ENCODE measurements around the gene CSNK2B.

DNA sequence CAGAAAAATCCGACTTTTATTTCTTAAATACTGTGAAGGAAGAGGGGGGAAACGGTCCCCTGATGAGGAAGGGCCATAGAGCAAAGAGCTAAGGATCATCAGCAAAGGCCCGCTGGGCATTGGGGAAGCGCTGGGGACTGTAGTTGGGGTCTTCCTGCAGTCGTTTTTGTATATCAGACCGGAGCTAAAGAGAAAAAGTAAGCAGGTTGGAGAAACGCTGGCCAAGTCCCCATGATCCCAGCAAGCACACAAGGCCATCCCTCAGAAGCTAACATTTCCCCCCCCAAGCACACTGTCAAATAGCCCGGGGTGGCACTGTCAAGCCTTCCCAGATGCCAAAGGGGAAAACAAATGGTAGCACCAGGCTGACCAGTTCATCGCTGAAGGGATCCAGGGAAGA, 26.8 kb upstream of the CSNK2B start:
- no peak for TF ChIP-seq CTCF (tag by site-specific recombination; IDR thresholded peaks at IDR 0.05)
- no peak for TF ChIP-seq ZFHX2 (tag by site-specific recombination; conservative IDR thresholded peaks at IDR 0.05)
- TF ChIP-seq ZSCAN5A (tag by site-specific recombination; IDR thresholded peaks at IDR 0.05) = no peak
- no peak for TF ChIP-seq PRDM10 (tag by site-specific recombination; IDR thresholded peaks at IDR 0.05)
- no peak for TF ChIP-seq ZSCAN16 (tag by site-specific recombination; IDR thresholded peaks at IDR 0.05)
- no peak for TF ChIP-seq ZNF549 (tag by site-specific recombination; IDR thresholded peaks at IDR 0.05)
- TF ChIP-seq ZNF785 (tag by site-specific recombination; IDR thresholded peaks at IDR 0.05) = no peak
